DND-41 (cell line): Measurements from ENCODE around the gene CDK1.
"Not testable (repeated sequence)": the region's sequence is repeated elsewhere in the genome, so short reads cannot be mapped to it uniquely, and the experiment has no call there.

ENCODE experiments used
- ATAC-seq: fragments of 200-7000 bp; cut with Tn5 transposase; 3 replicates; pipeline ENCODE4 v1.9.1; 2021; ENCODE audit warnings: low read depth; ENCODE audit not compliant: insufficient read depth
- DNase-seq: peaks from one replicate; pipeline ENCODE4 v3.0.0-alpha.2; 2020
- H2AFZ ChIP-seq: 2 replicates; pipeline ENCODE4 v1.6.0; 2012; ENCODE audit warnings: low read depth, low read length
- H3K27ac ChIP-seq: 2 replicates; pipeline ENCODE4 v1.5.1; 2012; ENCODE audit warnings: low read length, inconsistent platforms
- H3K27me3 ChIP-seq: fragments of 200-600 bp; sonication (generic); 2 replicates; pipeline ENCODE4 v1.6.0; 2012; ENCODE audit warnings: low read length, mild to moderate bottlenecking, inconsistent platforms; ENCODE audit not compliant: insufficient read depth, poor library complexity
- H3K36me3 ChIP-seq: 2 replicates; pipeline ENCODE4 v1.5.1; 2012; ENCODE audit warnings: low read length, inconsistent platforms; ENCODE audit not compliant: insufficient read depth
- H3K4me1 ChIP-seq: 2 replicates; pipeline ENCODE4 v1.5.1; 2012; ENCODE audit warnings: mild to moderate bottlenecking, low read length; ENCODE audit not compliant: insufficient read depth
- H3K4me2 ChIP-seq: 2 replicates; pipeline ENCODE4 v1.6.0; 2012; ENCODE audit warnings: mild to moderate bottlenecking, moderate library complexity, low read length, inconsistent platforms; ENCODE audit not compliant: insufficient read depth
- H3K4me3 ChIP-seq, 2 experiments: fragments of 200-600 bp in 1 of 2; shearing (Covaris generic) in 1 of 2; 2 replicates each; pipeline ENCODE4 v1.5.1; 2012 to 2016; ENCODE audit warnings: inconsistent platforms in 2 of 2, low read length in 2 of 2, mild to moderate bottlenecking in 2 of 2, low read depth in 1 of 2, moderate library complexity in 1 of 2
- H3K79me2 ChIP-seq: 2 replicates; pipeline ENCODE4 v1.6.0; 2012; ENCODE audit warnings: low read length, inconsistent platforms; ENCODE audit not compliant: insufficient read depth
- H3K9ac ChIP-seq: 2 replicates; pipeline ENCODE4 v1.6.0; 2012; ENCODE audit warnings: low read depth, mild to moderate bottlenecking, inconsistent platforms, low read length, moderate library complexity
- H3K9me3 ChIP-seq: 2 replicates; pipeline ENCODE4 v1.5.1; 2012; ENCODE audit warnings: low read length, moderate library complexity, mild to moderate bottlenecking, inconsistent platforms; ENCODE audit not compliant: insufficient read depth, severe bottlenecking
- H4K20me1 ChIP-seq: 2 replicates; pipeline ENCODE4 v1.6.0; 2012; ENCODE audit warnings: low read length; ENCODE audit not compliant: insufficient read depth
- EZH2 ChIP-seq: IDR thresholded peaks from 3 replicates; pipeline ENCODE4 v1.6.1; 2012; ENCODE audit warnings: borderline replicate concordance, low read depth, mild to moderate bottlenecking, moderate library complexity, low read length, inconsistent platforms; ENCODE audit not compliant: severe bottlenecking
- TF ChIP-seq, protein P1 (sequence below): IDR thresholded peaks from 2 replicates; pipeline ENCODE4 v1.5.1; 2012; ENCODE audit warnings: borderline replicate concordance, low read length, moderate library complexity, mild to moderate bottlenecking; ENCODE audit not compliant: poor library complexity, severe bottlenecking; ENCODE audit errors: extremely low read depth

Gene CDK1

GRCh38 chr10:60835049-60835448 is 56.8 kb downstream of the CDK1 start:
- H2AFZ ChIP-seq: no peak overlapping the region
- H3K79me2 ChIP-seq: no peaks in the 10 kb centered on the region
- DNase-seq (no peak), ATAC-seq (no peak)
- no peak overlapping the region for H3K9ac ChIP-seq
- no peak overlapping the region for H3K27ac ChIP-seq
- no peak overlapping the region for H3K4me3 ChIP-seq
- no peaks in the 10 kb centered on the region for H3K4me1 ChIP-seq
- H3K36me3 ChIP-seq: no peaks in the 10 kb centered on the region
- no peaks in the 10 kb centered on the region for H4K20me1 ChIP-seq
- TF ChIP-seq, protein P1, sequence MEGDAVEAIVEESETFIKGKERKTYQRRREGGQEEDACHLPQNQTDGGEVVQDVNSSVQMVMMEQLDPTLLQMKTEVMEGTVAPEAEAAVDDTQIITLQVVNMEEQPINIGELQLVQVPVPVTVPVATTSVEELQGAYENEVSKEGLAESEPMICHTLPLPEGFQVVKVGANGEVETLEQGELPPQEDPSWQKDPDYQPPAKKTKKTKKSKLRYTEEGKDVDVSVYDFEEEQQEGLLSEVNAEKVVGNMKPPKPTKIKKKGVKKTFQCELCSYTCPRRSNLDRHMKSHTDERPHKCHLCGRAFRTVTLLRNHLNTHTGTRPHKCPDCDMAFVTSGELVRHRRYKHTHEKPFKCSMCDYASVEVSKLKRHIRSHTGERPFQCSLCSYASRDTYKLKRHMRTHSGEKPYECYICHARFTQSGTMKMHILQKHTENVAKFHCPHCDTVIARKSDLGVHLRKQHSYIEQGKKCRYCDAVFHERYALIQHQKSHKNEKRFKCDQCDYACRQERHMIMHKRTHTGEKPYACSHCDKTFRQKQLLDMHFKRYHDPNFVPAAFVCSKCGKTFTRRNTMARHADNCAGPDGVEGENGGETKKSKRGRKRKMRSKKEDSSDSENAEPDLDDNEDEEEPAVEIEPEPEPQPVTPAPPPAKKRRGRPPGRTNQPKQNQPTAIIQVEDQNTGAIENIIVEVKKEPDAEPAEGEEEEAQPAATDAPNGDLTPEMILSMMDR: no peak
- TF ChIP-seq EZH2: no peak
- no peaks in the 10 kb centered on the region for H3K27me3 ChIP-seq
- no peaks in the 10 kb centered on the region for H3K9me3 ChIP-seq
- H3K4me2 ChIP-seq: no peak overlapping the region

GRCh38 chr10:60841227-60841626 is 62.9 kb downstream of the CDK1 start:
- H3K4me2 ChIP-seq, H3K27ac ChIP-seq, H3K9me3 ChIP-seq, H3K36me3 ChIP-seq, DNase-seq, H4K20me1 ChIP-seq, H2AFZ ChIP-seq, ATAC-seq, H3K4me3 ChIP-seq, H3K79me2 ChIP-seq, H3K4me1 ChIP-seq, H3K27me3 ChIP-seq, H3K9ac ChIP-seq: not testable (repeated sequence)

DNA sequence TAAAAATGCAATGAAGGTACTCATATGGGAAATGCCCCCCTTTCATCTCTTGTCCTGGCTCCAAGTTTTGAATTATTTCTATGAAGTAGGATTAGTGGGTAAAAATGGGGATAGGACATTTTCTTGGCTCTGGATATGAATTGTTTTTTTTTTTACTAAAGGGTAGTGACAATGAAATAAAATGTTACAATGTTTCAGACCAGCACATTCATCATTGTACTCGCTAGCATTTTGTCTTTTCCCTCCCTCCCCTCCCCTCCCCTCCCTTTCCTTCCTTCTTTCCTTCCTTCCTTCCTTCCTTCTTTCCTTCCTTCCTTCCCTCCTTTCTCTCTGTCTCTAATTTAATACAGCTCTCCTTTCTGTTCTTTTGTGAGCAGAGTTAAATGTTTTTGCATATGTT is 64.4 kb downstream of the CDK1 start:
- no peak for TF ChIP-seq EZH2
- TF ChIP-seq, protein P1: no peak
- Histone ChIP-seq H3K9me3 (no peaks in the 10 kb centered on the region), H2AFZ (no peak overlapping the region), H3K27ac (no peak overlapping the region), H4K20me1 (no peaks in the 10 kb centered on the region), H3K79me2 (no peaks in the 10 kb centered on the region), H3K36me3 (no peaks in the 10 kb centered on the region), H3K9ac (no peak overlapping the region), H3K4me2 (no peak overlapping the region), H3K4me1 (no peaks in the 10 kb centered on the region), H3K27me3 (no peaks in the 10 kb centered on the region), H3K4me3 (no peak overlapping the region)
- DNase-seq (no peak), ATAC-seq (no peak)
